Skin epidermis (tissue), 12 donors: ENCODE data around the gene CD19.
A peak's percentile ranks its signal among the peaks of the same experiment; 100 is the strongest.
"Not testable (repeated sequence)": the region's sequence is repeated elsewhere in the genome, so short reads cannot be mapped to it uniquely, and the experiment has no call there.

Experiments used
- H3K27ac ChIP-seq, 21 experiments: fragments of 200-600 bp; sonication (generic) in 11 of 21; one replicate each; pipeline ENCODE4 v1.5.0; 2020; ENCODE audit warnings: mild to moderate bottlenecking in 3 of 21, inconsistent platforms in 2 of 21, moderate library complexity in 2 of 21
- H3K4me3 ChIP-seq, 7 experiments: fragments of 200-600 bp; sonication (generic) in 2 of 7; one replicate each; pipeline ENCODE4 v1.5.0; 2020; ENCODE audit warnings: inconsistent platforms in 2 of 7, mild to moderate bottlenecking in 2 of 7, moderate library complexity in 1 of 7

The CD19 gene

DNA sequence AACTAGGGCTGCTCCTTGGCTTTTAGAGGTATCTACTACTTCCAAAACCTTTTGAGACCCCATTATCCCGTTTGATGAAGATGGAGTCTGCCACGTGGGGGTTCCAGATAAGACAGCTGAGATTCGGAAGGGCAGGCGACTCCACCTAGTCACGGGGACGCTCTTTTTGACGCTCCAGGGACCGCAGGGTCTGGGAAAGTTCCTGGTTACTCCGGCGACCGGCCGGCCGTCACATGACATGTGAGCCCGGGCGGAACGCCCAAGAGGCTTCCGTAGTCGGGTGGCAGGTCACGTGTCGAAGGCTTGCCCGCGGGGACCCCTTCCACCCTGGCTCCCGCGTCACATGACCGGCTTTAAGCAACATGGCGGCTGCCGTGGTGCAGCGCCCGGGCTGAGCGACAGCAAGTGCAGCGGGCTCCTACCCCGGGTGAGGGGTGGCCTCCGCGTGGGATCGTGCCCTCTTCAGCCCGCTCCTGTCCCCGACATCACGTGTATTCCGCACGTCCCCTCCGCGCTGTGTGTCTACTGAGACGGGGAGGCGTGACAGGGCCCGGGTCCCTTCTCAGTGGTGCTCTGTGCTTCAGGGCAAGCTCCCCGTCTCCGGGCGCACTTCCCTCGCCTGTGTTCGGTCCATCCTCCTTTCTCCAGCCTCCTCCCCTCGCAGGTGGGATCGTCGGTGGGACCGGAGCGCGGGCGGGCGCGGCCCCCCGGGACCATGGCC, 42.8 kb downstream of the CD19 start, which contains the start of gene SPNS1:
Gene SPNS1, plus strand, starts transcription at position 342 of the 721 bp plus-strand sequence. Its CDS starts 374 bp downstream, at position 716.
- H3K4me3 ChIP-seq, result peak within 1 kb of the TSS; percentile 77 to 100 (median 87)
- H3K27ac ChIP-seq, result peak within 1 kb of the TSS; percentile 57 to 91 (median 81)

DNA sequence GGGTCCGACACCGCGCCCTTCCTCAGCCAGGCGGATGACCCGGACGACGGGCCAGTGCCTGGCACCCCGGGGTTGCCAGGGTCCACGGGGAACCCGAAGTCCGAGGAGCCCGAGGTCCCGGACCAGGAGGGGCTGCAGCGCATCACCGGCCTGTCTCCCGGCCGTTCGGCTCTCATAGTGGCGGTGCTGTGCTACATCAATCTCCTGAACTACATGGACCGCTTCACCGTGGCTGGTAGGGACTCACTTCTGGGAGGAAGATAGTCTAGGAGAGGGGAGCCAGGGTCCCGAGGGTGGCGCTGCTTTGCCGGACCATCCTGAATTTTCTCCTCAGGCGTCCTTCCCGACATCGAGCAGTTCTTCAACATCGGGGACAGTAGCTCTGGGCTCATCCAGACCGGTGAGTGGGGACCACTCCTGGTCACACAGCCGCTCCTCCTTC, 43.4 kb downstream of the CD19 start:
- Histone ChIP-seq H3K27ac (peak overlapping the region; percentile 57 to 91 (median 81)), H3K4me3 (peak overlapping the region; percentile 77 to 100 (median 87))

DNA sequence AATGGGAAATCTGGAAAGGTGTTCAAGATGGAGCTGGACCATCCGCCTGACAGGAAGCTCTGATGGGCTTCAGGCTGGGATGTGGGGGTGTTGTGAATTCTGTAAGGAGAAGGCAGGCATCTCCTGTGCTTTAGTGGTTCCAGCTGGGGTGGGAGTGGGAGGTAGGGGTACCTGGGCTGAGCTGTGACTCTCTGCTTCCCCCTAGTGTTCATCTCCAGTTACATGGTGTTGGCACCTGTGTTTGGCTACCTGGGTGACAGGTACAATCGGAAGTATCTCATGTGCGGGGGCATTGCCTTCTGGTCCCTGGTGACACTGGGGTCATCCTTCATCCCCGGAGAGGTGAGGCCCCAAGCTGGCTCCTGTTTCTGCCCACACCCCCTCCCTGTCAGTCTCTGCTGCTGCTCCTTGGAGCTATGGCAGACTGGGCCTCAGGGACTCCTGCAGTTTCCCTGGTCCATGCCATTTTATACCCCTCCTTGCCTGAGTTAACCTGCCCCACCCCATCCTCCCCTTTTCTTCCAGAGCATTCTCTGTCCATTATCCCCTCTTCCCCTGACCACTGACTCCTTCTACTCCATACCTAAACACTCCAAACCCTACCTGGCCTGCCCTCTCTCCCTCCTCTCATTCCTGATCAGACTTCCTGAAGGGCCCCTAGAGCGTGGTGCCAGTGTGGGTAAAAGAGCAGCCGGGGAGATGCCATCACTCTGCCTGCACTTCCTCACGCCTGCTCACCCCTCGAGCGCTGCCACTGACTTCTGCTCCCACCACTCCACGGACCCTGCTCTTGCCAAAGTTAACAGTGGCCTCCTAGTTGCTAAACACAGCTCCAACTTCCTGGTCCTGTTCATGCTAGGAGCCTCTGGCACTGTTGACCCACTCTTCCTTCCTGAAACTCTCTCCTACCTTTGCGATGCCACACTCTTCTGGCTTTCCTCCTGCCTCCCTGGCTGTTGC, 46.2 kb downstream of the CD19 start:
- Histone ChIP-seq H3K27ac (no peak overlapping the region), H3K4me3 (no peak overlapping the region)

DNA sequence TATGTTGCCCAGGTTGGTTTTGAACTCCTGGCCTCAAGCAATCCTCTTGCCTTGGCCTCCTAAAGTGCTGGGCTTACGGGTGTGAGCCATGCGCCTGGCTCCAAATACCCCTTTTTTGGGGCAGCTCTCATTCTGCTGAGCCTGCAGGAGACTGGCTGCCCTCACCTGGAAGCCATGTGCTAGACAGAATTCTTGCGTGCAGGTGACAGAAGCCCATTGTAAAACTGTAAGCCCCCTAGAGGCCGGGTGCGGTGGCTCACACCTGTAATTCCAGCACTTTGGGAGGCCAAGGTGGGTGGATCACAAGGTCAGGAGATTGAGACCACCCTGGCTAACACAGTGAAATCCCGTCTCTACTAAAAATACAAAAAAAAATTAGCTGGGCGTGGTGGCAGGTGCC, 48.6 kb downstream of the CD19 start:
- not testable (repeated sequence) for H3K27ac ChIP-seq, H3K4me3 ChIP-seq

DNA sequence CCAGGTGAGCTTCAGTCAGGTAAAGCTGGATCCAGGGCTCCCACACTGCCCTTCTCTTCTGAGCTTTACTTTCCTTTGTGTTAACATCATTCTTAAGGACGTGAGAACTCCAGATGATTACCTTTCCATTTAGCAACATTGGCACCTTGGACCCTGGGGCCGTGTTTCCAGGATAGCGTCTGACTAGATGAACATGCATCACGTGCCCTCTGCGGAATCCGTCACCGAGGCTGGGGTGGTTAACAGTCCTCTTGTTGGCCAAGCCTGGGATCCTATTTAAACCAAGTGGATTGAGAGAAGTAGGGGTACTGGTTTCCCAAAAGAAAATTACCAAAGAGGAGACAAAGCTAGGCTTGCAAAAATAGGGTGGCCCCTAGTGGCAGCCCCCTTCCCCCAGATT, 49.2 kb downstream of the CD19 start:
- Histone ChIP-seq H3K27ac (no peak overlapping the region), H3K4me3 (no peak overlapping the region)

DNA sequence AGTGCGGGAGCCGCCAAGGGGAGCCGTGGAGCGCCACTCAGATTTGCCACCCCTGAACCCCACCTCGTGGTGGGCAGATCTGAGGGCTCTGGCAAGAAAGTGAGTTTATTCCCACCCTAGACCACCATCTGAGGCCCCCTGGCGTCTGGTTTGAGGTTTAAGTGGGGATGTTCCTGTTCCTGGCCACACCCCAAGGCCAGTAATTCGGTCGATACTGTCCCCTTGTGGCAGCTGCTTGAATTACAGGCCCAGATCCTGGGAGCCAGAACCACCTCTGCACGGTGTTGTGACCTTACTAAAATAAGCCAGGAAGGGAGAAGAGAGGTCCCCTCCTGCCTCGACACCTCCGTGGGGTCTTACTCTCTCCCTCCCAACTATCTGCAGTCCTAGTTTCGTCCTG, 49.7 kb downstream of the CD19 start:
- Histone ChIP-seq H3K27ac (no peak overlapping the region), H3K4me3 (no peak overlapping the region)

DNA sequence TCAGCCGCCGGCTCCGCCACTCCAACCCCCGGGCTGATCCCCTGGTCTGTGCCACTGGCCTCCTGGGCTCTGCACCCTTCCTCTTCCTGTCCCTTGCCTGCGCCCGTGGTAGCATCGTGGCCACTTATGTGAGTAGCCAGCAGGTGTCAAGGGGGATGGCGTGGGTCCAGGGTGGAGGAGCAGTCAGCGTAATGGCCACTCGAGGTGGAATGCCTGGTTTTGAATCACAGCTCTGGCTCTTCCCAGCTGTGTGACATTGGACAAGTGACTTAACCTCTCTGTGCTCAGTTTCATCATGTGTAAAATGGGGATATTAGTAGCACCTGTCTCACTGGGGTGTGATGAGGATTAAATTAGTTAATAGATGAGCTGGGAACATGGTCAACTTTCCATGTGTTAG, 50.6 kb downstream of the CD19 start:
- Histone ChIP-seq H3K27ac (no peak overlapping the region), H3K4me3 (no peak overlapping the region)

DNA sequence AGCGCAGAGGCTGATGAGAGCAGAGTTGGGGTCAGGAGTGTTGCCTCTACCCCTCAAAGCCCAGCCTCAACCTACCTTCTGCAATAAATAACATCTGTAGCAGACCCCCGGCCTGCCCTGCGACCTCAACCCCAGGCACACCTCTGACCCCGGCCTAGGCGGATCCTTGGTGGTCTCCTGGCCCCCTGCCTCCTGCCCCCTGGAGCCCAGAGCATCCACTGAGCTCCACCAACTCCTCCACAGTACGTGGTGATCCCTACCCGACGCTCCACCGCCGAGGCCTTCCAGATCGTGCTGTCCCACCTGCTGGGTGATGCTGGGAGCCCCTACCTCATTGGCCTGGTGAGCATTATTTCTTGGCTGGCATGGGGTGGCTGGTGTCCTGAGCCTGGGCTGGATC, 51.2 kb downstream of the CD19 start:
- no peak overlapping the region for H3K27ac ChIP-seq
- no peak overlapping the region for H3K4me3 ChIP-seq

DNA sequence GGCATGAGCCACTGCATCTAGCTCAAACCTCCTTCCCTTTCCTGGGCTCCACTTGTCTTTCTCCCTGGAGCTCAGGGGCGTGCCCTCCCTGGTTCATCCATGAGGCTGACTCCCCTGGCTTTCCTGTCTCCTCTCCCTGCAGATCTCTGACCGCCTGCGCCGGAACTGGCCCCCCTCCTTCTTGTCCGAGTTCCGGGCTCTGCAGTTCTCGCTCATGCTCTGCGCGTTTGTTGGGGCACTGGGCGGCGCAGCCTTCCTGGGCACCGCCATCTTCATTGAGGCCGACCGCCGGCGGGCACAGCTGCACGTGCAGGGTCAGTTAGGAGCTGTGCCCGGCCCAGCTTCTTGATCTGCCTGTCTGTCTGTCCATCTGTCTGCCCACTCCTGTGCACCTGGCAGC, 51.9 kb downstream of the CD19 start:
- Histone ChIP-seq H3K27ac (peak overlapping the region in 8 of 21 experiments; percentile 63 to 98 (median 90)), H3K4me3 (no peak overlapping the region)

DNA sequence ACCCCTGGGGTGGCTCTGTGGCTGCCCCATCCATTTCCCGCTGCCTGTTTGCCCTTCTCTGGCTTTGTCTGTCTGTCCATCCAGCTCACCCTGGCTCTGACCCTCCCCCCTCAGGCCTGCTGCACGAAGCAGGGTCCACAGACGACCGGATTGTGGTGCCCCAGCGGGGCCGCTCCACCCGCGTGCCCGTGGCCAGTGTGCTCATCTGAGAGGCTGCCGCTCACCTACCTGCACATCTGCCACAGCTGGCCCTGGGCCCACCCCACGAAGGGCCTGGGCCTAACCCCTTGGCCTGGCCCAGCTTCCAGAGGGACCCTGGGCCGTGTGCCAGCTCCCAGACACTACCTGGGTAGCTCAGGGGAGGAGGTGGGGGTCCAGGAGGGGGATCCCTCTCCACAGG, 52.3 kb downstream of the CD19 start:
- peak overlapping the region in 1 of 7 experiments; percentile 41 for H3K4me3 ChIP-seq
- peak overlapping the region in 17 of 21 experiments; percentile 16 to 98 (median 79) for H3K27ac ChIP-seq

DNA sequence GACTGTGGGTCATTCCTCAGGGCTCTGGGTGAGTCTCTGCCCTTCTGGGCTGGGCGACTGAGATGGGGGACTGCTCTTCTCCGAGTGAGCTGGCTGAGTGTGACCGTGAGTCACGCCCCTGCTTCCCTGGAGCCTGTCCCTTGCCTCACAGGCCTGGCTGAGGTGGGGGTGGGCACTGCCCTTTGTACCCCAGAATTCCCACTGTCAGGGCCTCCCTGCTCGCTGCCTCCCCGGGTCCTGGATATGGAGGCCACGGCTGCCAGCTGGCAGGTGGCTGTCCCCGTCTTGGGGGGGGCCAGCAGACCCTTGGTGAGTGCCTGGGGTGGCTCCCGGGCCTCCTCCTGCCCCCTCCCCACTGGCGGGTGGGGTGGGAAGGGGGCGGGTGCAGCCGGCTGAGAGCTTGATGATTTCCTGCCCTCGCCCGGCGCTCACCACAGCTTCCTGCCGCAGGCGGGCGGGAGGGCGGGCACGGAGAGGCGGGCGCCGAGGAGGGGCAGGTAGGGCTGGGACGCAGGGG, 52.9 kb downstream of the CD19 start, which contains the start of gene LAT:
Gene LAT, plus strand, starts transcription at position 434 of the 517 bp plus-strand sequence. CDS start 366 bp downstream, outside the sequence.
- Histone ChIP-seq H3K4me3 (peak within 1 kb of the TSS; percentile 28 to 43 (median 33)), H3K27ac (peak within 1 kb of the TSS in 18 of 21 experiments; percentile 21 to 98 (median 77))

DNA sequence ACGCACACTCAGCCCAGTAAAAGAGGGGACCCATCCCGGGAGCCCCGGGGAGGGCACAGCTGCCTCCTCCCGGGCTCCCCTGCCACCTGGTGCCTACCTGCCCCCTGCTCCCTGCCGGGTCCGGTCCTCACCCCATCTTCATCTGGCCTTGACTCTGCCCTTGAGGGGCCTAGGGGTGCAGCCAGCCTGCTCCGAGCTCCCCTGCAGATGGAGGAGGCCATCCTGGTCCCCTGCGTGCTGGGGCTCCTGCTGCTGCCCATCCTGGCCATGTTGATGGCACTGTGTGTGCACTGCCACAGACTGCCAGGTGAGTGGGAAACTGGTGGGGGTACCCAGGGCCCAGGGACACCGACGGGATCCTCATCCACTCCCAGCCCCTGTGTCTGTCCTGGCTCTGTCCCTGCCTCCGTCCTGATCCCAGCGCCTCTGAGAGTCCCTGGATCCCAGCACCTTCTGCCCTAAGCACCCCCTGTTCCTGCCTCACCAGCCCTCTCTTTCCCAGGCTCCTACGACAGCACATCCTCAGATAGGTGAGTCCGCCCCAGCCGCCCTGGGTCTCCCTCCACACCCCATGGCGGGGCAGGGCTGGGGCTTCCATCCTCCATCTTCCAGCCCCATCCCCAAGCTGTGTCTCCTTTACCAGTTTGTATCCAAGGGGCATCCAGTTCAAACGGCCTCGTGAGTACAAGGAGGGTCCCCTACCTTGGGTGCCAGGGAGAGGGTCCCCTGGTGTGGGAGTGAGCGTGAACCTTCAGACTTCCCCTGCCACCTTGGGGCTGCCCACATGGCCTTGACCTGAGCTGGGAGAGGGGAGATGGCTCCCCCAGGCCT, 53.7 kb downstream of the CD19 start:
- H3K4me3 ChIP-seq, result peak overlapping the region; percentile 28 to 43 (median 33)
- peak overlapping the region in 18 of 21 experiments; percentile 1 to 98 (median 77) for H3K27ac ChIP-seq

DNA sequence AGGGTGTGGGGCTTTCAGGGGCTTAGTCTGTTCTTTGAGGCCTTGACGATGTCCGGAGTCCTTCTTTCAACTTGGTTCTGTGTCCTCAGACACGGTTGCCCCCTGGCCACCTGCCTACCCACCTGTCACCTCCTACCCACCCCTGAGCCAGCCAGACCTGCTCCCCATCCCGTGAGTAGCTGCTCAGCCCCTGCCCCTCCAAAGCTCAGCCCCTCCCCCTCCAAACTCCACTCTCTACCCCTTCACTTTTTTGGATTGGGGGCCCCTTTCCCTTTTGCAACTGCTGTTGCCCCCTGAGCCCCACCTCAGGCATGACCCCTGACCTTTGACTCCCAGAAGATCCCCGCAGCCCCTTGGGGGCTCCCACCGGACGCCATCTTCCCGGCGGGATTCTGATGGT, 54.3 kb downstream of the CD19 start:
- peak overlapping the region; percentile 28 to 43 (median 33) for H3K4me3 ChIP-seq
- H3K27ac ChIP-seq, result peak overlapping the region in 16 of 21 experiments; percentile 1 to 98 (median 82)

DNA sequence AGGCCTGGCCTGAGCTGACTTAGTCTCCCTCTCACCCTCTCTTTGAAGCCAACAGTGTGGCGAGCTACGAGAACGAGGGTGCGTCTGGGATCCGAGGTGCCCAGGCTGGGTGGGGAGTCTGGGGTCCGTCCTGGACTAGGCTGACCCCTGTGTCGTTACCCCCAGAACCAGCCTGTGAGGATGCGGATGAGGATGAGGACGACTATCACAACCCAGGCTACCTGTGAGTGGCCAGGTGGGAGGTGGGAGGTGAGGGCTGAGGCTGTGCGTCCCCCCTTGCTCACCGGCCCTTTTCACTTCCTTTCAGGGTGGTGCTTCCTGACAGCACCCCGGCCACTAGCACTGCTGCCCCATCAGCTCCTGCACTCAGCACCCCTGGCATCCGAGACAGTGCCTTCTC, 54.7 kb downstream of the CD19 start:
- H3K4me3 ChIP-seq, result peak overlapping the region; percentile 28 to 43 (median 33)
- H3K27ac ChIP-seq, result peak overlapping the region in 12 of 21 experiments; percentile 63 to 98 (median 86)

DNA sequence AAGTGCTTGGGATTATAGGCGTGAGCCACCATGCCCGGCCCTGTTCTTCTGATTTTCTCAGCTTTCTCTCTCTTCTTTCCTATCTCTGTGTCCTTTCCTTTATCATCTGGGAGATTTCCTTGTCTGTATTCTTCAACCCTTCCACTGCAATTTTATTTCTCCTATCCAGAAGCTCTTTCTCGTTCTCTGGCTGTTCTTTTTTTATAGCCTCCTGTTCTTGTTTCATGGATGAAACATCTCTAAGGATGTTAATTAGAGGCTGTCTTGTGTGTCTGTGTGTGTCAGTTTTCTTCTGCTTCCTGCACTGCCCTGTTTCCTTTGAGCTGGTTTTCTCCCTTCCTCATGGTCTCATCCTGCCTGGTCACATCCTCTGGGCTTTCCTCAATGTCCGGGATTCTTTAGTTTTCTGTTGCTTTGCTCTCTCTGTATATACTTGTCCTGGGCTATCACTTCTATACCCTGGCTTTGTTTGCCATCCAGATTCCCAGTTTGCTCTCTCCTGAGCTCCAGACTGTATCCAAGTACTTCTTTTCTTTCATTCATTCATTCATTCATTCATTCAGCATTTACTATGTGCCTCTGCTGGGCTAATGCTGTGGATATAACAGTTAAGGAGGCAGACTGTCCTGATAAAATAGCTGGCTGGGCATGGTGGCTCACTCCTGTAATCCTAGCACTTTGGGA, 55.5 kb downstream of the CD19 start:
- H3K27ac ChIP-seq, result peak overlapping the region in 3 of 21 experiments; percentile 87 to 98 (median 95)
- peak overlapping the region in 4 of 7 experiments; percentile 1 to 41 (median 32) for H3K4me3 ChIP-seq
